Stimulated activated CD4-positive, alpha-beta T cell treated with anti-CD3 and anti-CD28 coated beads, Interleukin-1b, Interleukin-23, amount 100 ng/mL, for 4 hours (primary cell): ENCODE results near the gene RGL1.

Source experiments
- DNase-seq, 2 donors: peaks; one replicate each; pipeline ENCODE4 v3.0.0-alpha.2; 2020; ENCODE audit warnings: low read depth in 2 of 2

RGL1 gene

DNA sequence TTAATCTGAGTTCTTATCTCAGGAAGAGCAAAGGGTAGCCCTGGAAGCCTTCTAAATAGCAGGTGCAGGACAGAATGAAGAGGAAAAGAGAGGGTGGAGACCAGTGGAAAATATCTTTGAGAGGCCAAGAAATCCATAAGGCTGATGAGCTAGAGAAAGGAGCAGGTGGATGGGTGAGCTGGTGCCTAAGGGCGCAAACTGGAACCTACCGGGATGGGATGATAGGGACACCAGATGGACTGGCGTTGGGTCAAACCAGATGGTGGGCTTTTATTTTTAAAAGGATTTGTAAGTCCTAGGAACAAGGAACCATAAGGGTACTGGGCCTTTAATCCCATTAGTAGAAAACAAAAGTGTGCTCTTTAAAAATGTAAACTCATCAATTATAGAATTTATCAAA, 59.7 kb downstream of the RGL1 start:
- DNase-seq: no peak

DNA sequence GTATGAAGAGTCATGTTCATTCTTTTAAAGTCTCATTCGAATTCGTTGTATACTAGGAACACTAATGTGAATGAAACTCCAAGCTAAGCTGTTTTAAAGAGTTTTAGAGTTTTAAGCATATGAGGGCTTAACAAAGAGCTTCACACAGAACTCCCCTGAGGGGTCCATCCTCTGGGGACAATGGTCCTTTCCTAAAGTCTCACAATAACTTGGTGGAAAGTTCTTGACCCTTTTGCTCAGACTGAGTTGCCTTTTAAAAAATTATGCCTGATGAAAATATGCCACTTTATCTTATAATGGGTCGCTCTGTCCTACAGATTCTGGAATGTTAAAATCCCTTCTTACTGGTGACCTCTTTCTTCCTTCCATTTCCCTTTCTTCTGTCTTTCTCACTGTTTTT, 64.3 kb downstream of the RGL1 start:
- DNase-seq: no peak

DNA sequence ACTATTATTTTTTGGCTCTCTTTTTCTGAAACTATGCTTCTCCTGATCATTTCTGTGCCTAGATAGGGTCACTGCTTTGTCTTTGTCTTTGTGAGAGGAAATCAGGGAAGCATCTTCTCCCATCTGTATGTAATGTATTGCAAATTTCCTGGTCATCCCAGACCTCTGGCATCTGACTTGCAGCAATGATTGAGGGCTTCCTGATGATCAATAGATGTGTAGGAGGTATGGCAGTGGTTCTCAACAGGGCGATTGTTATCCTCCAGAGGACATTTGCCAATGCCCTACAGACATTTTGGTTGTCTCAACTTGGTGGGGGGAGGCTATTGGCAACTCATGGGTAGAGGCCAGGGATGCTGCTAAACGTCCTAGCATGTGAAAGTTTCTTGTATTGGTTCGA, 64.7 kb downstream of the RGL1 start:
- DNase-seq: no peak

DNA sequence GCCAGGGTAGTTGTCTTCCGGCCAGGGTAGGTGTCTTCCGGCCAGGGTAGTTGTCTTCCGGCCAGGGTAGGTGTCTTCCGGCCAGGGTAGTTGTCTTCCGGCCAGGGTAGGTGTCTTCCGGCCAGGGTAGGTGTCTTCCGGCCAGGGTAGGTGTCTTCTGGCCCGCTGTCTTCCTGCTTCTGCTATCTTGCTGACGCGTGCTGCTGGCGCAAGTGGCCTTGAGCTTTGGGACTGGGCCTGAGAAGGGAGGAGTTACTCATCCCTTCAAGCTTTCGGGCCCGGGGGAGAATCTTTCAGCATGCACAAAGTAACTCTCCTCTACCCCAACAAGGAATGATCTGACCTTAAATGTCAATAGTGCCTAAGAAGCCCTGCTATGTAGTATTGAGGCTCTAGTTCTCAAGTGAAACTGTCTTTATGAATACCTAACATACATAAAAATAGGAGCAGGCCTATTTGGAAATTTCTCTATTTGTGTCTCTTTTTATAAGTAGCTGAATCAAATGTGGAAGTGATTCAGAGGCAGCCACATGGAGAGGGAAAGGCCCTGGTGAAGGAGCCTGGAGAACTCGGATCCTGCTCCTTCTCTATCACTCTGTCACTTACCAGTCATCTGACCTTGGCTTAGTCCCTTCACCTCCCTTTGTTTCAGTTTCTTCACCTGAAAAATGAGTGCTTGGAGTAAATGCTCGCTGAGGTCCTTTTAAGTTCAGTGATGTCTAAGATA, 65.6 kb downstream of the RGL1 start:
- no peak for DNase-seq

DNA sequence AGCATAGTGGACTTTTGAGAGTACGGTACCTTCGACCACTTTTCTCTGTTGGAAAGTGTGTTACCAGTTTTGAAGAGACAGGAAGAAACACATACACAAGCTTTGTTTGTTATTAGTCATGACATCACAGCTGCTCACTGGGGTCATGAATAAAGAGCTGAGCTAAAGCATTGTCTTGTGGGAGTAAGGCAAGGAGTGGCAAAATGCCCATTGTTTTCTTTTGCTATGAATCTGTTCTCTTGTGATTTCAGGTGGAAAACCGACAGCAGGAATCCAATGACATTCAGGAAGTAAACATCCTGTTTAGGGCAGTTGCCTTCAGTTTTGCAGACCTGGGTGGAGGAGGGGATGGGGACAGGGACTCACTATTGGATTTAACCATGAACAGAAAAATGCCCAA, 66.2 kb downstream of the RGL1 start:
- DNase-seq: no peak

DNA sequence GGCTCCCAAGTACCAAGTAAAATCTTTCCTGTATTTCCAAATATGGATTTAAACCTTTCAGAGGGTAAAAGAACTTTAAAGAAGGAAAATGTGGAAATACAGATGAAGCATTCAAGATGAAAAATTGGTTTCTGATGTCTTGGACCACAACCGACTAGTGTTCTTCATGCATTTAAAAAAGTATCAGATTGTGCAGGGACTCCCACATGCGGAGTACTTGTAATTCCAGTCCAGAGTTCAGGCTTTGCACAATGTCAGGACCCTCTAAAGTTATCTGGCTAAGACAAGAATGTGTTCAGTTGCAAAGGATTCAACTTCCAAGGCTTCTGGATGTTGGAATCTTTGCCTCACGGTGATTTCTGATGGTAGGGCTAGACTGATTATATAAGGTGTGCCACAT, 66.7 kb downstream of the RGL1 start:
- DNase-seq: no peak

DNA sequence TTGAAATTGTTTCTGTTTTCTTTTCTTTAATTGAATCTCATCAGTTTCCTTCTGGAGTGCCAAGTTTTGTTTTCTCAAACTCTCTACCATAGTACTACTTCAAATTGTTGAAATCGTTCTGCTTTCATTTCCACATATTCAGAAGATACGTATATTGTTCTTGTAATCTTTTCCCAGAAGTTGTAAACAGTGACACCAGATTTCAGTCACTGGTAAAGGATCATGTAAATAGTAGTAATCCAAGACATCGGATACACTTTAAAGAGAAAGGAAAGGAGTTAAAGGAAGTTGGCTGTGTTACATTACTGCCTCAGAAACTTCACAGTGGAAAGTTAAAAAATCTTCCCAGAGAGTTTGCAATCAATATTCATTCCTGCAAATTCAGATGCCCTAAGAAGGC, 67.5 kb downstream of the RGL1 start:
- no peak for DNase-seq

DNA sequence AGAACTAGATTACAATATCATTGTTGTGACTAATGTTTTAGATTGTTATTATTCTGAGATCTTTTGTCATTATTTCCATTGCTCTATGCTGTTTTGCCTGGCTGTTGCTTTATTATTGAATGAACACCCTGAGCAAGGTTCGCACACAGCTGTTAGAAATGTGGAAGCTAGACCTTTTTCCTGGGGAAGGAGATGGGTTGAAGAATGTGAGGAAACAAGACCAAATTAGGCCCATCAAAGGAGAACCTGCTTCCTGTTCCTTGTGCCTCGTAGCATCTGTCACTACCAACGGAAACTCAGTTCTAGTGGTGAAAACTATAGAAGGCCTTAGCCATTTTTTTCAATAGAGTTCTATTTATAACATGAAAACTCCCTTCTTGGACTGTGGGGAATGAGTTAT, 68.7 kb downstream of the RGL1 start:
- DNase-seq: no peak

DNA sequence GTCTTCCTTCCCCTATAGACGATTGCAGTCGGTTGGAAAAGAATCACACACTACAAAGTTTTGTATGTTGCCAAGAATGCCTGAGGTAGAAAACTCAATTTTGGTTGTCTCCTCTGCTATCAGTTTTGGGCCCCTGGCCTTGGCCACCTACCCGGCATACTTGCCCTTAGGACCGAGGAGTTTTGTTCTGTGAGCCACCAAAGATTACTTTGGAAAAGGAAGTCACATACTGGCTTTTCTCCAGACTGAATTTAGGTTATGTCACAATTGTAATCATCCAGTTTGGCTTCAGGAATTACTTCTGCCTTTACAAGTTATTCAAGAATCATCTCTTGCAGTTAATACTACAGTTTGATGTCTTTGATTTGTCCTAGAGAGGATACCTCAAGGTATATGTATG, 71.4 kb downstream of the RGL1 start:
- no peak for DNase-seq

DNA sequence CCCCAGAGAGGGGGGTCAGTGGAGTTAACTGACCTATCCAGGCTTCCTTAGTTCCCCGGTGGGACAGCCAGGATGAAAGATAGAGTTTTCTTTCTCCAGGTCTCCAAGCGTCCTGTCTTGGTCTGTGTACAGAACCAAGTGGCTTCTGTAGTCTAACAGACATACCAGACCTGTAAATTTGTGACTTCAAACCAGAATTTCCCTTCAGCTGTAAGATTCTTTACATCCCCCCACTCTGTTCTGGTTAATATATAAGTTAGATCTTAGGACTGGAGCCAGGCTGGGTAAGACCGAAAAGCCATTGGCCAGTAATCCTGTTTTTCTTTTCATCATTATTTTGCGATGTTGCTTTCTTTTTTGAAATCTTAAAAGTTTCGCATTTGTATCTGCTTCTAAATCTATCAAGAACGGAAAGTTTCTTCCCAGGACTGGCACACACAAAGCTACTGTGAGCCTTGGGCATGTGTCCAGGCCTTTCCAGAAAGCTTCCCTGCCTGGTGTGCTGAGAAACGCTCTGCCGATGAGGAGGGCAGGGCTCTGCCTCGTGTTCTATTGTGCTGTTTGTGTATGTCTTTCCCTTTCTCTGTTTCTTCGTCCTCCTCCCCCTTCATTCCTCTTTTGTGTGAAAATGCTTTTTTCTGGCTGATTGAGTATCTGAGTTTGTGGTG, 72.3 kb downstream of the RGL1 start:
- DNase-seq: no peak

DNA sequence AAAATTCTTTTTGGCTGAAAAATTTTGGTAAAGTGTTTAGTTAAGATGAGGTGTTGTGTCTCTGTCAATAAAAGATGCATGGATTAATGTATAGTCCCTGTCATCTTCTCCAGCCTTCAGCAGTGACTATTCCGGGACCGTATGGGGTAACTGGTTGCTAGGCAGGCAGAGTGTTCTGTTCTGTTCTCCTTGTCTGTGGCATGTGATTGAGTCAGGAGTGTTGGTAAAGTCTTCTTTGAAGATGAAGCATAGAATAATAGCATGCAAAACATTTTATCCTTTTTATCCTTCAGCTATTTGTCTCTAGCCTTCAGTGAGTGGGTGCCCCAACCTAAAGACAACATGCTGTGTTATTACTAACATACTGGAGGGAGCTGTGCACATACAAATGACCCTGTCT, 74.6 kb downstream of the RGL1 start:
- DNase-seq: no peak

DNA sequence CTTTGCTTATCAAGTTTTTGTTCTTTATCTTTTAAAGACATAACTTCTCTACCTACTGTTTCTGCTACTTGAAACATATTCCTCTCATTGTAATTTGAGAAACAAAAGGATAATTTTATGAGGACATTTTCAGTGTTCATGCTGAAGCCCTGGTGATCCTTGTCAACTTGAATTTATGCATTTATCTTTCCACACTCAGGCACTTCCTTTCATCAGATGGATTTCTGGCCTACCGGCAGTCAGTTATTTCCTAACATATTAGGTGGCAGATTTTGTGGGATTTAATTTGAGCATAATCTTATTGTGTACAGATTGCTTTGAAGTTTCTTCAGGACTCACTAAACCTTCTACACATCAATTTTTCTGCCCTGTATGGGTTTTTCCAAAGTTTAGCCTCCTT, 75.0 kb downstream of the RGL1 start:
- no peak for DNase-seq

DNA sequence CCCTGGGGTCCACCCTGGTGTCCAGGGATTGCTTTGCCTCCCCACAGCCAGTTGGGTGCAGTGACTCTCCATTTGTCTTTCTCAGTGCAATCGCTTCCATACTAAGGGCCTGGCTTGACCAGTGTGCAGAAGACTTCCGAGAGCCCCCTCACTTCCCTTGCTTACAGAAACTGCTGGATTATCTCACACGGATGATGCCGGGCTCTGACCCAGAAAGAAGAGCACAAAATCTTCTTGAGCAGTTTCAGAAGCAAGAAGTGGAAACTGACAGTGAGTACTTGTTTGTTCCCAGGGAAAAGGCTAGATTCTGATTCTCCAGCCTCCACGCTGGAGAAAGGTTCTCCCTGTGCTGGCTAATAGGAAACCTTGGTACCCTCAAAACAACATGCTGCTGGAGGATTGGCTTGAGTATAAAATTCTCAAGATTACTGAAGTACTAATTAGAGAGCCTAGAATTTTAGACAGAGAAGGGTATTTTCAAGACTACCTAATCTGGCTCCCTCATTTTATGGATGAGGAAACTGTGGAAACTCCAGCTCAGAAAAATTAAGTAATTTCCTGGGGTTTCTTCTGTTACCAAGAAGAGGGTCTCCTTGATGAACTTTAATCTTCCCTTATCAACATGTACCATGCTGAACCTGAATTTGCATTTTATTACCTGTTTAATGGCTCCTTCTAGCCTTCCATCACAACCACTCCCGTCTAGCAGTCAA, 75.8 kb downstream of the RGL1 start:
- no peak for DNase-seq

DNA sequence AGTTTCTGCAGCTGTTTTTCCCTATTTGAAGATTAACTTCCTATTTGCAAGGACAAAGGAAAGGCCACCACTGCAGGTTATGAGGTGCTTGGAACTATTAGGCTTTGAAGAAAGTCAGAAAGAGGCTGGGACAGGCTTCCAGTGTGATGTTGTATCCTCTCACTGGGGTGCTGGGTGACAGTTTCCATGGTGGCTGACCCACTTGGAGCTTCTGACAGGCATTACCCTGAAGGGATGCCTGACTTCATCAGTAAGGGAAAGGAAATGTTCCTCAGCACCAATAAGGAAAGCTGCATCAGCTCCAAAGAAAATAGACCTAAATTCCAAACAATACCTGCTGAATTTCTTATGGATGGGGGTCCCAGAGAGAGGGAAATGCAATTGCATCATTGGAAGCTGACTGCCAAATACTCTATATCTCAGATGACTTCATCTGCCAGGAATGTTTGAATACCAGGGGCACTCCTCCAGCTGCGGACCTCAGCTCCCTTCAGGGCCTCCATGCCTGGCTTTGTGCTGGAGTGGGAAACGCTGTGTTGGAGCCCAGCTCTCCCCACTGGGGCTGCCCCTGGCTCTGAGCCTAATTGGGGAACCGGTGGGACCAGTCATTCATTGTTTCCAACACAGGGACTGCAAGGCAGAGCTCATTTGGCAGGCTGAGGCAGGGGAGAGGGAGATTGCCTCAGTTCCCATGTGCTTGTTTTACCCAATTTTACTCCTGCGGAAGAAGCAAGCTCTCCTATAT, 76.6 kb downstream of the RGL1 start:
- DNase-seq: no peak

DNA sequence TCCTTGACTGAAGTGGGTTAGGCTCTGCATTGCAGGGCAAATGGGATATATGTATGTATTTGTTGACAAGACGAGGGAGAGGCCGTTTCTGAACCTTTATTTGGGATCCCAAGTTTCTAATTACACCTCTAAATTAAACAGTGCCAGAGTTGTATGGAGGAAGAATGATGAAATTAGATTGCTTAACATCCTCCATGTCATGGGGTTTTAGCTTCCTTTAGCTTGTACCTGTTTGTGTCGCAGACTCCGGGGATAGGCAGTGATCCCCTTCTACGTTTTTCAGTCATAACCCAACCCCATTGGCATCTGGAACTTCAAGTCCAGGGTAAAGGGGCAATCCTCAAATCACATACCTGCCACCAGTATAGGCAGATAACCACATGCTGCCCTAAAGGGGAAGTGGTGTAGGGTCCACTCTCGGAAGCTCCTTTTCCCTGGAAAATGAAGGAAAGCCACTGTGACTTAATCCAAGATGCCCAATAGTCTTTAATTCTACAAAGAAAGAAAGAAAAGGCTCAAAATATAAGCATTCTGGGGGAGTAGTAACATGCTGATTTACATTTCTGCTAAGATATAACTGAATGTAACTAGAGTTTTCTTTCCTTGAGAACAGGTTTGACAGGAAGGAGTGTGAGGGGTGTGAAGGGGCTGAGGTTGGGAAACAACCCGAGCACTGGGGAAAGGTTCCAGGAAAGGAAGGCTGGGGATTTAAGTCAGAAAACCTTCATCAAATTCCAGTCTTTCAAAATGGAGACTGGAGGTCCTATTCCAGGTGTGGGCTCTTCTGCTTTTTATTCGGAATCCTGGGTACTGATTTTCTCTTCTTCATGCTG, 77.6 kb downstream of the RGL1 start:
- no peak for DNase-seq

DNA sequence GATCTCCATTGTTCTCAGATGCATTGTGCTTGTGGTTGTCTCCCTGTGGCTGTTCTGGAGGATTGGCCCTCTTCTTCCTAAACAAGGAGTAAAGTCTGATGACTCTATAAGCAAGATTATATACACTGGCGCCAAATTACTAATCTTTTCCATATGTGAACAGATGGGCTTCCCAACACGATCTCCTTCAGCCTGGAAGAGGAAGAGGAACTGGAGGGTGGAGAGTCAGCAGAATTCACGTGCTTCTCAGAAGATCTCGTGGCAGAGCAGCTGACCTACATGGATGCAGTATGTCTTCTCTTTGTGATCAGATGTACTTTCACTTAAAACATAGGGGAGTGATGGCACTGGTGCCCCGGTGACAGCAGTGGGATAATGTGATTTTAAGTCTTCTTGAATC, 78.7 kb downstream of the RGL1 start:
- DNase-seq: no peak

DNA sequence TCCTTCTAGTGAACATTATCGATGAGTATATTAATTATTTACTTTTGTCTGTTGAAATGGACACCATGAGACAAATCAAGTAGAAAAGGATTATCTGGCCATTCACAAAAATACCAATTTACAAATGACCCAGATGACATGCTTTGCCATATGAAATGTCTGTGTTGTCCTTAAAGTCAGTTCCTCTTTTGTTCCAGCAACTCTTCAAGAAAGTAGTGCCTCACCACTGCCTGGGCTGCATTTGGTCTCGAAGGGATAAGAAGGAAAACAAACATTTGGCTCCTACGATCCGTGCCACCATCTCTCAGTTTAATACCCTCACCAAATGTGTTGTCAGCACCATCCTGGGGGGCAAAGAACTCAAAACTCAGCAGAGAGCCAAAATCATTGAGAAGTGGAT, 79.6 kb downstream of the RGL1 start:
- no peak for DNase-seq

DNA sequence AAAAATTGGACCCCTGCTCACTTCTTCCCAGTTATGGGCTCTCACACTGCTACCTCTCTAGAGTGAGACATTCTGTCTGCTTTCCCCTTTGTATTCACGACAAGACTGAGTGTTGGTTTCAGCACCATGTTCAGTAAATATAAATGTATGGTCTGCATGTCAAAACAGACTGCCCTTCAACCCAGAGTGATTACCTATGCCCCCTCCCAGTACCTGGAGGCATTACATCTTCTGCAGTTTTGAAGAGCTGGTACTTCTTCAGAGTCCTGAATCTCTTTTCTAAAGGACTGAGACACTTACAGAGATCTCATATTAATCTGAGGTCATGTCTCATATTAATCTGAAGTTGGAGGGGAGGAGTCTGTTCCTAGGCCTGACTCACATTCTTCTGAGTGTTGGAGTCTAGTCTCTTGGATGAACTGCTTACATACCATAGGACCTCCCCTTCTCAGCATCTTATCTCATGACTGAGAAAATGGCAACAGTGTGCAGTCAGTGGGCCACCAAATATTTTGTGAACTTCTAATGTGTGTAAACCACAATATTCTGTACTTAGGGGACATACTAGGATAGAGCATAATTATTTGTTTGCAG, 80.3 kb downstream of the RGL1 start:
- no peak for DNase-seq

DNA sequence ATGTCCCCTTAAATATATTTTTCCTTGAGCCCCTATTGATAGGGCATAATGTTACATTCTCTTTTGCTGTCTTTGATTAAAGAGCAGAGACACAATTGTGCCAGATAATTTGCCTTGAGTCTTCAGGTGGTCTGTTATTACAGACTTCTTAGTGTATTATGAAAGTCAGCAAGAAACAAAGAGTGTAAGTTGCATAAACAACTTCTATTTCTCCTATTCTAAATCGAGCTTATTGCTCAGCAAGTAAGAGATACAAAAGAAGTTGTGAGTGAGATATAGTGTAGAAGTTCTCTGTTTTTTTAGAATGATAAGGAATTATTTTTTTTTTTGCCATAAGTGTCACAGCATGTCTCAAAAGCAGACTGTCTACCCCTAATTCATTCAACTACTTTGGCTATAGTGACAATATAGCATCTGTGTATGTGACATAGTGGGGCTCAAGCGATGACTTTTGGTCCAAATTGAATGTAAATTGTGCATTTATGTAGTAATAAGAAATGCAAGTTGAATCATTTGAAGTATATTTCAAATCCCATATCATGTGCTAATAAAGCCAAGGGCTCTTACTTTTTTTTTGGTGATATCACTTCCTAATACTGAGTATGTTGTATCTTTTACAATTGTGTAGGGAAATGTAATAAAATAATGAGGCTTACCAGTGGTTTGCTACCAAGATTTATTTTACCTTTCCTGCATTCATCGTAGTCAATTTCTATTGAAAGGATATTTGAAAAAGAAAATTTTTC, 81.3 kb downstream of the RGL1 start:
- DNase-seq: no peak

DNA sequence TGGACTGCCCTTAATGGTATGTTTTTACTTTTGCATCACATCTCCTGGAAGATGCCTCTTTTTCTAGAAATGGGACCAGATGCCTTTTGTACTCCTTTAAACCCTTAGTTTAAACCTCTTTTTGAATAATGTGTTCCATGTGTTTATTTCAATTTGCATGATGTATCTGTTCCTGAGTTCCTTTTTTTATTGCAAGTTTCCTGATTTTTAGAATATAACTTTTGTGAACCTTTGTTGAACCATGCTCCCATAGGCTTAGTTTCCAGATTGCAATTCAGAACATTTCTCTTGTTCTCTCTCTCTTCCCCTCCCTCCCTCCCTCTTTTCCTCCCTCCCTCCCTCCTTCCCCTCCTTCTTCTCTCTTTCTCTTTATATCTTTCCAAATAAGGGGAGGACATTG, 81.9 kb downstream of the RGL1 start:
- no peak for DNase-seq
